ENCODE results near the gene OTUB1. TPM values are rescaled to one million over a fixed set of nuclear protein-coding genes. Genes with fewer than 3 reads are reported as not detected.

OTUB1 gene
- total and polyA plus RNA-seq, 2 of the 13 experiments (the other 11 are each of a cell fraction or from before 2014, with no cell fraction given) = 58.8 to 130 TPM

DNA sequence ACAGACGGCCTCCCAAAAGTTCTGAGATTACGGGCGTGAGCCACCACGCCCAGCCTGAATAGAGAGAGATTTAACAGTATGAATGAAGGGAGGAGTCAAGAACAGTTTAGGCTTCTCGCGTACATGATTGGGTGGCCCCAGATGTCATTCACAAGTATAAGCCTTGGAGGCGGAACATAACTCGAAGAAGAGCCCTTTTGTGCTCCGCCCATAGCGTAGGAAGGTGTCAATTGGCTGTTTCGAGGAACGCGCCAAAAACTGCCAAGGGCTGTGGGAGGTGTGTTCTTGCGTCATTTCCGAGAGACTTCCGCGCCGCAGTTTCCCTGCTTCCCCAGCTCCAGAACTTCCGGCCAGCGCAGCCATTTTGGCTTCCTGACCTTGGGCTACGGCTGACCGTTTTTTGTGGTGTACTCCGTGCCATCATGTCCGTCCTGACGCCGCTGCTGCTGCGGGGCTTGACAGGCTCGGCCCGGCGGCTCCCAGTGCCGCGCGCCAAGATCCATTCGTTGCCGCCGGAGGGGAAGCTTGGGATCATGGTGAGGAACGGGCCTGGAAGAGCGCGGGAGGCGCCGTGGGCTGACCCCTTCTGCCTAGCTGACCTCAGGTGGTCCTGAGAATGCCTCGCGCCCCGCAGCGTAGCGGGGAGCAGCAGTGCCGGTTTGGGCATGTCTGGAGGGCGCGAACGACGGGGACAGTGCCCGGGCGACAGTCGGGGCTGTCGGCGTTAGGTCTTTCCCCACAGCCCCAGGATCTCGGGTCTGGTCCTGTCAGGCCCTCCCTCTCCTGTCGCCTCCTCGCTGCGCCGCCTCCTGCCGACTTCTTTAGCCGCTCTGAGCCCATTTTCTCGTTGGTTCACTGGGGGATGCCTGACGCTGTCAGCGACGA, 11.7 kb upstream of the OTUB1 start, which contains the start of gene COX8A (continued):
- TF ChIP-seq PHF21A (CRISPR knock-in tag; IDR thresholded peaks at IDR 0.05) (peak; percentile 66; the same call in 1 of the 2 replicates), NAIF1 (CRISPR knock-in tag; IDR thresholded peaks at IDR 0.05; ENCODE audit: borderline replicate concordance) (no peak), ZNF564 (CRISPR knock-in tag; IDR thresholded peaks at IDR 0.05) (no peak), HCFC1 (IDR thresholded peaks at IDR 0.05; ENCODE audit: low read depth, low read length) (0 out of 2 replicates have a peak, but pooled peaks have one; percentile 29), ZNF75D (CRISPR knock-in tag; IDR thresholded peaks at IDR 0.05; ENCODE audit: borderline replicate concordance) (no peak), ZMYM2 (CRISPR knock-in tag; IDR thresholded peaks at IDR 0.05) (peak; percentile 83), ZKSCAN1 (IDR thresholded peaks at IDR 0.05; ENCODE audit: low read length) (no peak), PHF20 (CRISPR knock-in tag; IDR thresholded peaks at IDR 0.05) (peak; percentile 94), MZF1 (CRISPR knock-in tag; IDR thresholded peaks at IDR 0.05; ENCODE audit: borderline replicate concordance) (peak; percentile 81; the same call in 1 of the 2 replicates), RXRA (CRISPR knock-in tag; IDR thresholded peaks at IDR 0.05) (peak; percentile 68; the same call in 1 of the 2 replicates), FOSL2 (CRISPR knock-in tag; IDR thresholded peaks at IDR 0.05) (no peak; the same call in 1 of the 2 replicates), PAWR (CRISPR knock-in tag; IDR thresholded peaks at IDR 0.05; ENCODE audit: borderline replicate concordance) (no peak), MAF1 (CRISPR knock-in tag; IDR thresholded peaks at IDR 0.05; ENCODE audit: borderline replicate concordance) (no peak), ZSCAN22 (CRISPR knock-in tag; IDR thresholded peaks at IDR 0.05) (no peak), FOXM1 (CRISPR knock-in tag; IDR thresholded peaks at IDR 0.05) (peak; percentile 97), ZNF562 (CRISPR knock-in tag; IDR thresholded peaks at IDR 0.05; ENCODE audit: borderline replicate concordance) (no peak), PLSCR1 (CRISPR knock-in tag; IDR thresholded peaks at IDR 0.05; ENCODE audit: borderline replicate concordance) (no peak)
- TF ChIP-seq, protein P1, sequence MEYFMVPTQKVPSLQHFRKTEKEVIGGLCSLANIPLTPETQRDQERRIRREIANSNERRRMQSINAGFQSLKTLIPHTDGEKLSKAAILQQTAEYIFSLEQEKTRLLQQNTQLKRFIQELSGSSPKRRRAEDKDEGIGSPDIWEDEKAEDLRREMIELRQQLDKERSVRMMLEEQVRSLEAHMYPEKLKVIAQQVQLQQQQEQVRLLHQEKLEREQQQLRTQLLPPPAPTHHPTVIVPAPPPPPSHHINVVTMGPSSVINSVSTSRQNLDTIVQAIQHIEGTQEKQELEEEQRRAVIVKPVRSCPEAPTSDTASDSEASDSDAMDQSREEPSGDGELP (IDR thresholded peaks at IDR 0.05; ENCODE audit: borderline replicate concordance, low read depth) = no peak; the same call in 1 of the 2 replicates
- TF ChIP-seq, protein P2, sequence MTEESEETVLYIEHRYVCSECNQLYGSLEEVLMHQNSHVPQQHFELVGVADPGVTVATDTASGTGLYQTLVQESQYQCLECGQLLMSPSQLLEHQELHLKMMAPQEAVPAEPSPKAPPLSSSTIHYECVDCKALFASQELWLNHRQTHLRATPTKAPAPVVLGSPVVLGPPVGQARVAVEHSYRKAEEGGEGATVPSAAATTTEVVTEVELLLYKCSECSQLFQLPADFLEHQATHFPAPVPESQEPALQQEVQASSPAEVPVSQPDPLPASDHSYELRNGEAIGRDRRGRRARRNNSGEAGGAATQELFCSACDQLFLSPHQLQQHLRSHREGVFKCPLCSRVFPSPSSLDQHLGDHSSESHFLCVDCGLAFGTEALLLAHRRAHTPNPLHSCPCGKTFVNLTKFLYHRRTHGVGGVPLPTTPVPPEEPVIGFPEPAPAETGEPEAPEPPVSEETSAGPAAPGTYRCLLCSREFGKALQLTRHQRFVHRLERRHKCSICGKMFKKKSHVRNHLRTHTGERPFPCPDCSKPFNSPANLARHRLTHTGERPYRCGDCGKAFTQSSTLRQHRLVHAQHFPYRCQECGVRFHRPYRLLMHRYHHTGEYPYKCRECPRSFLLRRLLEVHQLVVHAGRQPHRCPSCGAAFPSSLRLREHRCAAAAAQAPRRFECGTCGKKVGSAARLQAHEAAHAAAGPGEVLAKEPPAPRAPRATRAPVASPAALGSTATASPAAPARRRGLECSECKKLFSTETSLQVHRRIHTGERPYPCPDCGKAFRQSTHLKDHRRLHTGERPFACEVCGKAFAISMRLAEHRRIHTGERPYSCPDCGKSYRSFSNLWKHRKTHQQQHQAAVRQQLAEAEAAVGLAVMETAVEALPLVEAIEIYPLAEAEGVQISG (CRISPR knock-in tag; IDR thresholded peaks at IDR 0.05) = peak; percentile 92
- TF ChIP-seq, protein P3, sequence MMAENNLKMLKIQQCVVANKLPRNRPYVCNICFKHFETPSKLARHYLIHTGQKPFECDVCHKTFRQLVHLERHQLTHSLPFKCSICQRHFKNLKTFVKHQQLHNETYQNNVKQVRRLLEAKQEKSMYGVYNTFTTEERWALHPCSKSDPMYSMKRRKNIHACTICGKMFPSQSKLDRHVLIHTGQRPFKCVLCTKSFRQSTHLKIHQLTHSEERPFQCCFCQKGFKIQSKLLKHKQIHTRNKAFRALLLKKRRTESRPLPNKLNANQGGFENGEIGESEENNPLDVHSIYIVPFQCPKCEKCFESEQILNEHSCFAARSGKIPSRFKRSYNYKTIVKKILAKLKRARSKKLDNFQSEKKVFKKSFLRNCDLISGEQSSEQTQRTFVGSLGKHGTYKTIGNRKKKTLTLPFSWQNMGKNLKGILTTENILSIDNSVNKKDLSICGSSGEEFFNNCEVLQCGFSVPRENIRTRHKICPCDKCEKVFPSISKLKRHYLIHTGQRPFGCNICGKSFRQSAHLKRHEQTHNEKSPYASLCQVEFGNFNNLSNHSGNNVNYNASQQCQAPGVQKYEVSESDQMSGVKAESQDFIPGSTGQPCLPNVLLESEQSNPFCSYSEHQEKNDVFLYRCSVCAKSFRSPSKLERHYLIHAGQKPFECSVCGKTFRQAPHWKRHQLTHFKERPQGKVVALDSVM (CRISPR knock-in tag; IDR thresholded peaks at IDR 0.05) = no peak
- TF ChIP-seq, protein P4, sequence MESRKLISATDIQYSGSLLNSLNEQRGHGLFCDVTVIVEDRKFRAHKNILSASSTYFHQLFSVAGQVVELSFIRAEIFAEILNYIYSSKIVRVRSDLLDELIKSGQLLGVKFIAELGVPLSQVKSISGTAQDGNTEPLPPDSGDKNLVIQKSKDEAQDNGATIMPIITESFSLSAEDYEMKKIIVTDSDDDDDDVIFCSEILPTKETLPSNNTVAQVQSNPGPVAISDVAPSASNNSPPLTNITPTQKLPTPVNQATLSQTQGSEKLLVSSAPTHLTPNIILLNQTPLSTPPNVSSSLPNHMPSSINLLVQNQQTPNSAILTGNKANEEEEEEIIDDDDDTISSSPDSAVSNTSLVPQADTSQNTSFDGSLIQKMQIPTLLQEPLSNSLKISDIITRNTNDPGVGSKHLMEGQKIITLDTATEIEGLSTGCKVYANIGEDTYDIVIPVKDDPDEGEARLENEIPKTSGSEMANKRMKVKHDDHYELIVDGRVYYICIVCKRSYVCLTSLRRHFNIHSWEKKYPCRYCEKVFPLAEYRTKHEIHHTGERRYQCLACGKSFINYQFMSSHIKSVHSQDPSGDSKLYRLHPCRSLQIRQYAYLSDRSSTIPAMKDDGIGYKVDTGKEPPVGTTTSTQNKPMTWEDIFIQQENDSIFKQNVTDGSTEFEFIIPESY (CRISPR knock-in tag; IDR thresholded peaks at IDR 0.05) = no peak
